Mammary epithelial cell (primary cell): ENCODE data around the gene NBEA.

ENCODE experiments used
- CTCF ChIP-seq, 2 donors: IDR thresholded peaks in 1 of 2; conservative IDR thresholded peaks in 1 of 2; 2 replicates each; pipeline ENCODE4 v1.5.1; 2011 to 2012; ENCODE audit warnings: inconsistent platforms in 2 of 2, low read length in 2 of 2, mild to moderate bottlenecking in 2 of 2, control low read depth in 1 of 2, low read depth in 1 of 2; ENCODE audit not compliant: insufficient read depth in 1 of 2; ENCODE audit errors: extremely low read depth in 1 of 2
- EZH2 ChIP-seq: IDR thresholded peaks from 2 replicates; pipeline ENCODE4 v1.6.1; 2012; ENCODE audit warnings: low read length, inconsistent platforms, borderline replicate concordance

GRCh38 chr13:35720290-35720689, 778.2 kb downstream of the NBEA start:
- TF ChIP-seq CTCF (conservative IDR thresholded peaks at IDR 0.05 in 1 of 2, IDR thresholded peaks at IDR 0.05 in 1 of 2; ENCODE audit: extremely low read depth in 1 of 2, insufficient read depth in 1 of 2, low read depth in 1 of 2, low read length in 2 of 2) = no peak
- TF ChIP-seq EZH2 = no peak
